HepG2 (cell line): ENCODE results near the gene TIAM2. TPM values are rescaled to one million over a fixed set of nuclear protein-coding genes. Genes with fewer than 3 reads are reported as not detected.

ENCODE experiments used
- AKAP8 ChIP-seq: sonication (generic); formaldehyde crosslinking; IDR thresholded peaks from 2 replicates; pipeline ENCODE4 v1.5.1; 2020; ENCODE audit warnings: mild to moderate bottlenecking, missing genetic modification reagents
- ARNT2 ChIP-seq: sonication (generic); formaldehyde crosslinking; IDR thresholded peaks from 2 replicates; pipeline ENCODE4 v1.8.0; 2022; ENCODE audit warnings: mild to moderate bottlenecking, low read depth, missing genetic modification reagents, moderate library complexity
- GMEB2 ChIP-seq: IDR thresholded peaks from 2 replicates; pipeline ENCODE4 v1.6.1; 2016; ENCODE audit warnings: missing biosample characterization, missing genetic modification reagents, low read depth
- GPN1 ChIP-seq: sonication (generic); formaldehyde crosslinking; IDR thresholded peaks from 2 replicates; pipeline ENCODE4 v1.5.1; 2020; ENCODE audit warnings: missing genetic modification reagents, borderline replicate concordance
- HNRNPUL1 ChIP-seq: fragments of 200-400 bp; formaldehyde crosslinking; IDR thresholded peaks from 2 replicates; pipeline ENCODE4 v1.6.1; 2017; ENCODE audit warnings: low read depth, mild to moderate bottlenecking, low read length, moderate library complexity
- HOXA5 ChIP-seq: sonication (generic); formaldehyde crosslinking; IDR thresholded peaks from 2 replicates; pipeline ENCODE4 v1.4.0; 2020; ENCODE audit warnings: missing genetic modification reagents
- JUN ChIP-seq: sonication (generic); formaldehyde crosslinking; IDR thresholded peaks from 2 replicates; pipeline ENCODE4 v1.4.0; 2020; ENCODE audit warnings: mild to moderate bottlenecking, missing genetic modification reagents
- KDM6A ChIP-seq: IDR thresholded peaks from 2 replicates; pipeline ENCODE4 v1.6.1; 2016; ENCODE audit warnings: low read depth
- MAFF ChIP-seq: IDR thresholded peaks from 2 replicates; pipeline ENCODE4 v1.6.1; 2011; ENCODE audit warnings: low read depth, low read length, improper control_type of control experiment
- MED8 ChIP-seq: sonication (generic); formaldehyde crosslinking; IDR thresholded peaks from 2 replicates; pipeline ENCODE4 v1.8.1; 2023; ENCODE audit warnings: mild to moderate bottlenecking, missing genetic modification reagents; ENCODE audit not compliant: insufficient replicate concordance
- MIER2 ChIP-seq: IDR thresholded peaks from 2 replicates; pipeline ENCODE4 v1.6.1; 2016; ENCODE audit warnings: missing biosample characterization, missing genetic modification reagents
- MIXL1 ChIP-seq: IDR thresholded peaks from 2 replicates; pipeline ENCODE4 v1.6.1; 2016
- RBM22 ChIP-seq: fragments of 200-400 bp; formaldehyde crosslinking; optimal IDR thresholded peaks from 2 replicates; pipeline ENCODE3; 2017; ENCODE audit warnings: mild to moderate bottlenecking, low read length, moderate library complexity
- SMAD3 ChIP-seq: sonication (generic); formaldehyde crosslinking; IDR thresholded peaks from 2 replicates; pipeline ENCODE4 v1.4.0; 2020; ENCODE audit warnings: missing genetic modification reagents
- SP5 ChIP-seq: IDR thresholded peaks from 2 replicates; pipeline ENCODE4 v1.6.1; 2016; ENCODE audit warnings: low read depth, borderline replicate concordance
- SUZ12 ChIP-seq: fragments of 150-350 bp; IDR thresholded peaks from 2 replicates; pipeline ENCODE4 v1.6.1; 2014; ENCODE audit warnings: low read depth, low read length
- ZBTB7A ChIP-seq: sonication (generic); formaldehyde crosslinking; IDR thresholded peaks from 2 replicates; pipeline ENCODE4 v1.8.0; 2022; ENCODE audit warnings: mild to moderate bottlenecking, missing genetic modification reagents
- ZNF20 ChIP-seq: sonication (generic); formaldehyde crosslinking; IDR thresholded peaks from 2 replicates; pipeline ENCODE4 v1.4.0; 2020; ENCODE audit warnings: mild to moderate bottlenecking, moderate library complexity, missing genetic modification reagents
- ZNF350 ChIP-seq: sonication (generic); formaldehyde crosslinking; IDR thresholded peaks from 2 replicates; pipeline ENCODE4 v1.4.0; 2020; ENCODE audit warnings: mild to moderate bottlenecking, low read depth, missing genetic modification reagents, borderline replicate concordance
- ZNF446 ChIP-seq: sonication (generic); formaldehyde crosslinking; IDR thresholded peaks from 2 replicates; pipeline ENCODE4 v1.5.0; 2020; ENCODE audit warnings: mild to moderate bottlenecking, missing genetic modification reagents
- ZNF7 ChIP-seq: IDR thresholded peaks from 2 replicates; pipeline ENCODE4 v1.6.1; 2016; ENCODE audit warnings: missing biosample characterization, missing genetic modification reagents
- ZNF800 ChIP-seq: sonication (generic); formaldehyde crosslinking; IDR thresholded peaks from 2 replicates; pipeline ENCODE4 v1.4.0; 2020; ENCODE audit warnings: missing genetic modification reagents
- ZSCAN25 ChIP-seq: sonication (generic); formaldehyde crosslinking; IDR thresholded peaks from 2 replicates; pipeline ENCODE4 v1.8.0; 2022; ENCODE audit warnings: mild to moderate bottlenecking, missing genetic modification reagents
- ZXDC ChIP-seq: sonication (generic); formaldehyde crosslinking; IDR thresholded peaks from 2 replicates; pipeline ENCODE4 v1.5.0; 2020; ENCODE audit warnings: mild to moderate bottlenecking, missing genetic modification reagents
- polyA plus RNA-seq, 8 experiments: library from polyadenylated mRNA; depleted of rRNA in 3 of 8; stranded (reverse) in 7 of 8; unstranded in 1 of 8; fragments of >200 nt; fragmentation: Illumina TruSeq in 4 of 8; extraction: Trizol in 4 of 8; gene quantifications; 2 replicates each; pipeline versions ENCODE4 v1.2.1 to v1.2.3, GENCODE V29; 2011 to 2016; ENCODE audit warnings: low read depth in 4 of 8, missing spikeins in 1 of 8, mixed read lengths in 1 of 8; ENCODE audit not compliant: insufficient read depth in 1 of 8
- total RNA-seq, 5 experiments: library from RNA; depleted of rRNA; stranded (reverse); fragments of >200 nt; fragmentation: Illumina TruSeq; extraction: Trizol; gene quantifications; 2 replicates each; pipeline ENCODE4 v1.2.3, GENCODE V29; 2016; ENCODE audit warnings: low read depth in 1 of 5
- TF ChIP-seq, protein P1 (sequence below): fragments of 450-650 bp; IDR thresholded peaks from 2 replicates; pipeline ENCODE4 v1.6.1; 2016

TIAM2 gene
- total and polyA plus RNA-seq, 2 of the 13 experiments (the other 11 are each of a cell fraction or from before 2014, with no cell fraction given): 4.1 to 4.5 TPM

DNA sequence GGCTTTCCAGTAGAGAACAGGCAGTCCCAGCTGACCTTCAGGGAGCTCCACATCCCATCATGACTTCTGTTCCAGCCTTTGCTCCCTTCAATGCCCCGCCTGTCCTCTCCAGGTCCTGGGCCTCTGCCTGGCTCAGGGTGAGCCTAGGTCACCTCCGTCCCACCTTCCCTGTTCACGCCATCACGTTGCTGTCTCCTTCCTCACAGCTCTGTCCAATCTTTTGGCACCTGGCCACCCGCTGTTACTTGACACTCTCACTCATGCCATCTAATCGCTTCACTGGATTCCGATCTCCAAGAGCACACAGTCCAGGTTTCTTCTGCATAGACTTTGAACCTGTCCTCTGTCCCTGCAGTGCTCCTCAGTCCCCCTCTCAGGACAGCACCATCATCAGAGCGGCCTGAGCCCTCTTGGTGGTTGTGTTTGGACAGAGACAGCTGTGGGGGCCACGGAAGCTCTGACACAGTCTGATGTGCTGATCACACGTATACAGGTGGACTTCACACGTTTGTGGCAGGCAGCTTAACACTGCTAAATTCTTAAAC lies 34.7 kb upstream of the TIAM2 start (continued):
- no peak for TF ChIP-seq HNRNPUL1
- no peak for TF ChIP-seq GMEB2 (CRISPR knock-in tag)
- TF ChIP-seq SUZ12: no peak
- TF ChIP-seq HOXA5 (CRISPR knock-in tag): no peak
- TF ChIP-seq SP5: no peak
- no peak for TF ChIP-seq MAFF
- TF ChIP-seq RBM22: no peak
- TF ChIP-seq MIXL1 (CRISPR knock-in tag): peak; percentile 34; the same call in 1 of the 2 replicates
- TF ChIP-seq MED8 (CRISPR knock-in tag): no peak
- peak; percentile 55; the same call in 1 of the 2 replicates for TF ChIP-seq ZBTB7A (CRISPR knock-in tag)
- no peak for TF ChIP-seq ZNF446
- no peak; the same call in none of the 2 replicates for TF ChIP-seq SMAD3 (CRISPR knock-in tag)
- TF ChIP-seq GPN1 (CRISPR knock-in tag): no peak
- TF ChIP-seq ZSCAN25 (CRISPR knock-in tag): peak; percentile 56; the same call in 1 of the 2 replicates
- TF ChIP-seq KDM6A (CRISPR knock-in tag): peak; percentile 78
- TF ChIP-seq ZNF7 (CRISPR knock-in tag): no peak
- TF ChIP-seq, protein P1, sequence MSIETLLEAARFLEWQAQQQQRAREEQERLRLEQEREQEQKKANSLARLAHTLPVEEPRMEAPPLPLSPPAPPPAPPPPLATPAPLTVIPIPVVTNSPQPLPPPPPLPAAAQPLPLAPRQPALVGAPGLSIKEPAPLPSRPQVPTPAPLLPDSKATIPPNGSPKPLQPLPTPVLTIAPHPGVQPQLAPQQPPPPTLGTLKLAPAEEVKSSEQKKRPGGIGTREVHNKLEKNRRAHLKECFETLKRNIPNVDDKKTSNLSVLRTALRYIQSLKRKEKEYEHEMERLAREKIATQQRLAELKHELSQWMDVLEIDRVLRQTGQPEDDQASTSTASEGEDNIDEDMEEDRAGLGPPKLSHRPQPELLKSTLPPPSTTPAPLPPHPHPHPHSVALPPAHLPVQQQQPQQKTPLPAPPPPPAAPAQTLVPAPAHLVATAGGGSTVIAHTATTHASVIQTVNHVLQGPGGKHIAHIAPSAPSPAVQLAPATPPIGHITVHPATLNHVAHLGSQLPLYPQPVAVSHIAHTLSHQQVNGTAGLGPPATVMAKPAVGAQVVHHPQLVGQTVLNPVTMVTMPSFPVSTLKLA: no peak
- TF ChIP-seq ZNF20 (CRISPR knock-in tag): no peak
- TF ChIP-seq ARNT2: 0 out of 2 replicates have a peak, but pooled peaks have one; percentile 59
- no peak for TF ChIP-seq AKAP8
- TF ChIP-seq JUN: 0 out of 2 replicates have a peak, but pooled peaks have one; percentile 55
- peak; percentile 67 for TF ChIP-seq ZNF350 (CRISPR knock-in tag)
- TF ChIP-seq ZNF800 (CRISPR knock-in tag): no peak
- TF ChIP-seq MIER2 (CRISPR knock-in tag): peak; percentile 66; the same call in 1 of the 2 replicates
- TF ChIP-seq ZXDC (CRISPR knock-in tag): no peak
